ENCODE measurements around the gene SHLD1.
"Not testable (repeated sequence)": the region's sequence is repeated elsewhere in the genome, so short reads cannot be mapped to it uniquely, and the experiment has no call there.

Gene SHLD1

DNA sequence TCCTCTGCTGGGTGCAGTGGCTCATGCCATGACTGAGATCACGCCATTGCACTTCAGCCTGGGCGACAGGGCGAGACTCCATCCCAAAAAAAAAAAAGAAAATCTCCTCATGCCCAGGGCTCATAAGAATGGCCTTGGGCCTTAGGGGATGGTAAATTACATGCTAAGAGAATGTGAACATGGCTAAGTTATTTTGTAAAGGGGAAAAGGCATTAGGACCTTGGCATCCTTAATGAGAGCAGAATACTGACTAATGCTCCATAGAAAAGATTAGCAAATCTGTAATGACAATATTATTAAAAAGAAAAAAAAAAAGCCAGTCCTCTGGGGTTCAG, 12.6 kb upstream of the SHLD1 start:
- DNase-seq (ENCODE audit: low read depth), result no peak

DNA sequence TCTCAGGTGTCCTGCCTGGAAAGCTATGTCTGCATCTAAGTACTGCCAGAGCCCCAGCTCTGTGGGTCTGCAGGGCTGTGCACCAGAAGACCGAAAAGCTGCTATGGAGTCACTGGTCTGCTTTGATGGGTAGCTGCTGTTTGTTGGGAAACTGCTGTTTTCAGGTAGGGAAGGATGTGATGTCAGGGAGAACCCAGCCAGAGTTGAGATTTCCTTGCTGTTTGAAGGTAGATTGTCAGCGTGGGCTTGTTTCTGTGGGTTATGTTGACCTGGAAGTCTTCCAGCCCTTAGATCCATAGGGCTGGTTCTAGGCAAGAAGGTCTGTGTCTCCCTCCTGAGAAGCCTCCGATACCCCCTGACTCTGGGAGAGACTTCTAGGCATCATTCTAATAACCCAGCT, 12.2 kb upstream of the SHLD1 start:
- no peak for DNase-seq (ENCODE audit: low read depth)

DNA sequence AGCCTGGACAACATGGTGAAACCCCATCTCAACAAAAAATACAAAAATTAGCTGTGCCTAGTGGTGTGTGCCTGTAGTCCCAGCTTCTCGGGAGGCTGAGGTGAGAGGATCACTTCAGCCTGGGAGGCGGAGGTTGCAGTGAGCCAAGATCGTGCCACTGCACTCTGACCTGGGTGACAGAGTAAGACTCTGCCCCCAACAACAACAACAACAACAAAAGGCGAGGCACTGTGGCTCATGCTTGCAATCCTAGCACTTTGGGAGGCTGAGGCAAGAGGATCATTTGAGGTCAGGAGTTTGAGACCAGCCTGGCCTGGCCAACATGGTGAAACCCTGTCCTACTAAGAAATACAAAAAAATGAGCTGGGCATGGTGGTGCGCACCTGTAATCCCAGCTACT, 9.6 kb upstream of the SHLD1 start:
- DNase-seq (ENCODE audit: low read depth), result not testable (repeated sequence)

DNA sequence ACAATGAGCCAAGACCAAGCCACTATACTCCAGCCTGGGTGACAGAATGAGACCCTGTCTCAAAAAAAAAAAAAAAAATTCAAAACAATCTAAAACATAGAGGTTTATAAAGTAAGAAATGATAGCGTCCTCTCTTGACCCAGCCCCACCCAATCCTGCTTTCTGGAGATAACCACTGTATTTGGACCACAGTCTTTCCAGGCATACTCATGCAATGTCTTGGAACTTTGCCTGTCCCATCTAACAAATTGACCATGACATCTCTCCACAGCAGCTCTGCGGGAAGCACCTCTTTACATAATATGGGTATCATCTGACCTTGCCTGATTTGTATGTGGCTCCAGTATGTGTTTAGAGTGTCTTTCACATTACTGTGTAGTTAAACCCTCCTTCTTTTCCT, 9.1 kb upstream of the SHLD1 start:
- no peak for DNase-seq (ENCODE audit: low read depth)

DNA sequence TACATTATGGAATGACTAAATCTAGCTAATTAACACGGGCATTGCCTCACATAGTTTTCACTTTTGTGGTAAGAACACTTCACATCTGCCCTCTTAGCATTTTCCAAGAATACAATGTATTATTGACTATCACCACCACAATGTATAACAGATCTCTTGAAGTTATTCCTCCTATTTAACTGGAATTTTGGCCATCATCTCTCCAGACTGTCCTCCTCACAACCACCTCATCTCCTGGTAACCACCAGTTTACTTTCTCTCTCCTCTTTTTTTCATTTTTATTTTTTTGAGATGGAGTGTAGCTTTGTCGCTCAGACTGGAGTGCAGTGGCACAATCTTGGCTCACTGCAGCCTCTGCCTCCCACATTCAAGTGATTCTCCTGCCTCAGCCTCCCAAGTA, 8.2 kb upstream of the SHLD1 start:
- DNase-seq (ENCODE audit: low read depth), result no peak

DNA sequence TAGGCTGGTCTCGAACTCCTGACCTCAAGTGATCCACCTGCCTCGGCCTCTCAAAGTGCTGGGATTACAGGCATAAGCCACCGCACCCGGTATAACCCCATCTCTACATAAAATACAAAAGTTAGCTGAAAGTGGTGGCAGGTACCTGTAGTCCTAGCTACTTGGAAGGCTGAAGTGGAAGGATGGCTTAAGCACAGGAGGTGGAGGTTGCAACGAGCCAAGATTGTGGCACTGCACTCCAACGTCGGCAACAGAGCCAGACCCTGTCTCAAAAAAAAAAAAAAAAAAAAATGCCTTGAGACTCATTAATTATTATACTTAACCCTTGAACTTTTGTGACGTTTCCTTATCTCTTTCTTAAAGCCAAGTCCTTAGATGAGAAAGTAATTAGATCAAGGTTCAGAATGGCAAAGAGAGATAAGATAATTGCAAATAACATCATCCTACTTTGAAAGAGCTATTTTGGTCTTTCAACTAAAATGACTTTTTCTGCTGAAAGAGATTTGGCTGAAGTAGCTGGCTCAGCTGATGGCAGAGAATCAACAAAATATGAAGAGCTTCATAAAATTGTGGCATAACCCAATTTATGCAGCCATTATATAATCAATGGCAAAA, 4.7 kb upstream of the SHLD1 start:
- DNase-seq (ENCODE audit: low read depth), result no peak

GRCh38 chr20:5746064-5746463, 4.1 kb upstream of the SHLD1 start:
- no peak for DNase-seq (ENCODE audit: low read depth)

DNA sequence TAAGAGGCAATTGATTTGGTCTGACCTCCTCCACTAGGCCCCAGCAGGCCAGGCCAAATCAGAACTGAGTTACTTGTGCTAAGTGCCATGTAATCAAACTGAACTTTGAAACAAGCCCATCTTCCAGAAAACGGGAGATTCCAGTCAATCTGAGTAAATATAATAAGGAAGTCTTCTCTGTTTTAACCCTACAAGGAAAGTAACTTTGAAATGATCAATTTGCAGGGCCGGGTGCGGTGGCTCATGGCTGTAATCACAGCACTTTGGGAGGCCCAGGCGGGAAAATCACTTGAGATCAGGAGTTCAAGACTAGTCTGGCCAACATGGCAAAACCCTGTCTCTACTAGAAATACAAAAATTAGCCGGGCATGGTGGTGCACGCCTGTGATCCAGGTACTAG, 2.0 kb upstream of the SHLD1 start:
- DNase-seq (ENCODE audit: low read depth), result no peak

DNA sequence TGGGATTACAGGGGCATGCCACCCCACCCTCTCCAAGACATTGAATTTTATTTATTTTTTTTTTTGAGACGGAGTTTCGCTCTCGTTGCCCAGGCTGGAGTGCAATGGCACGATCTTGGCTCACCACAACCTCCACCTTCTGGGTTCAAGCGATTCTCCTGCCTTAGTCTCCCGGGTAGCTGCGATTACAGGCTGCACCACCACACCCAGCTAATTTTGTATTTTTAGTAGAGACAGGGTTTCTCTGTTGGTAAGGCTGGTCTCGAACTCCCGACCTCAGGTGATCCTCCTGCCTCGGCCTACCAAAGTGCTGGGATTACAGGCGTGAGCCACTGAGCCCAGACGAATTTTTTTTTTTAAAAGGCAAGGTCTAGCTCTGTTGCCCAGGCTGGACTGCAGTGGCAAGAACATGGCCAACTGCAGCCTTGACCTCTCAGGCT, 669 bp upstream of the SHLD1 start:
- not testable (repeated sequence) for DNase-seq (ENCODE audit: low read depth)

- DNase-seq (ENCODE audit: low read depth), result no peak
These were observed 1.7 kb downstream of the SHLD1 start for GRCh38 chr20:5751856-5752255.

GRCh38 chr20:5753814-5754213, 3.6 kb downstream of the SHLD1 start:
- no peak for DNase-seq (ENCODE audit: low read depth)

- no peak for DNase-seq (ENCODE audit: low read depth)
These were observed 7.7 kb downstream of the SHLD1 start for GRCh38 chr20:5757949-5758348.

GRCh38 chr20:5766085-5766764, 16.0 kb downstream of the SHLD1 start:
- no peak for DNase-seq (ENCODE audit: low read depth)

- DNase-seq (ENCODE audit: low read depth), result no peak
These were observed 17.4 kb downstream of the SHLD1 start for GRCh38 chr20:5767493-5768098.

GRCh38 chr20:5770231-5770986, 20.2 kb downstream of the SHLD1 start:
- DNase-seq (ENCODE audit: low read depth), result no peak

- DNase-seq (ENCODE audit: low read depth), result no peak
These were observed 20.8 kb downstream of the SHLD1 start for GRCh38 chr20:5770987-5771318.

GRCh38 chr20:5772704-5773103, 22.5 kb downstream of the SHLD1 start:
- no peak for DNase-seq (ENCODE audit: low read depth)

GRCh38 chr20:5773589-5773988, 23.4 kb downstream of the SHLD1 start:
- no peak for DNase-seq (ENCODE audit: low read depth)

DNA sequence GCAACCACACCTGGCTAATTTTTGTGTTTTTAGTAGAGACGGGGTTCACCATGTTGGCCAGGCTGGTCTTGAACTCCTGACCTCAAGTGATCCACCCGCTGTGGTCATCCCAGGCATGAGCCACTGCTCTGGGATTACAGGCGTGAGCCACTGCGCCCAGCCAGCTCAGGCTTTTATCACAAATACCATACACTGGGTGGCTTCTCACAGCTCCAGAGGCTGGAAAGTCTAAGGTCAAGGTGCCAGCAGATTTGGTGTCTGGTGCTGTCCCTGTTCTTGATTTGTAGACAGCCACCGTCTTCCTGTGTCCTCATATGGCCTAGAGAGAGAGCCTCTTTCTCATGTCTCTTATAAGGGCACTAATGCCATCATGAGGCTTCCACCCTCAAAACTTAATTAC, 25.9 kb downstream of the SHLD1 start:
- no peak for DNase-seq (ENCODE audit: low read depth)

GRCh38 chr20:5779071-5779900, 29.1 kb downstream of the SHLD1 start:
- no peak for DNase-seq (ENCODE audit: low read depth)

DNA sequence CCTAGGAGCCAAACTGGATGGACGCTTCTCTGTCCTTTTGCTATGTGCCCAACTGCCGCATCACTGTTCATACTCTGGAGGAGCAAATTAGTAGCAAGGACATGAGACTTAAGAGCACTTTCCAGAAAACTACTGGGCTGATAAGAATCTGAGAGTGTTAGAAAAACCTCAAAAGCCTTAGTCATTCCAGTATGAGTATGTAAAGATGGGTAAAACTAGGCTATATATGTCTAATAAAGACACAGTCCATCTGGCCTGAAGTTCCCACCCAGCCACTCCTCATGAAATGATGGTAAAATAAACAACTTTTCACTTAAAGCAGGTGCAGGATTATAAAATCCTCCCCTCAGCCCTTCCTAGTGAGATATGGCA, 30.6 kb downstream of the SHLD1 start:
- no peak for DNase-seq (ENCODE audit: low read depth)

DNA sequence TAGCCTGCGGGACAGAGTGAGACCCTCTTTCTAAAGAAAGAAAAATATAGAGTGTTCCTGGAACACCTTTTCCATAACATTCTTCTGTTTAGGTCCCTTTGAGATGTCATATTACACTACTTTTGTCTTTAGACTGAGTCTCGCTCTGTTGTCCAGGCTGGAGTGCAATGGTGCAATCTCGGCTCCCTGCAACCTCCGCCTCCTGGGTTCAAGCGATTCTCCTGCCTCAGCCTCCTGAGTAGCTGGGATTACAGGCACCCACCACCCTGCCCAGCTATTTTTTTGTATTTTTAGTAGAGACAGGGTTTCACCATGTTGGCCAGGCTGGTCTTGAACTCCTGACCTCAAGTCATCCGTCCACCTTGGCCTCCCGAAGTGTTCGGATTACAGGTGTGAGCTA, 31.2 kb downstream of the SHLD1 start:
- not testable (repeated sequence) for DNase-seq (ENCODE audit: low read depth)

Data from stimulated activated CD8-positive, alpha-beta memory T cell treated with anti-CD3 and anti-CD28 coated beads, Interleukin-7, amount 100 ng/mL, for 24 hours (primary cell).